HepG2 (cell line): Measurements from ENCODE around the gene SOX12. TPM values are rescaled to one million over a fixed set of nuclear protein-coding genes. Genes with fewer than 3 reads are reported as not detected.

Source experiments
- CCDC6 ChIP-seq: sonication (generic); formaldehyde crosslinking; IDR thresholded peaks from 2 replicates; pipeline ENCODE4 v1.8.1; 2022; ENCODE audit warnings: mild to moderate bottlenecking, missing genetic modification reagents, moderate library complexity
- FOXK1 ChIP-seq: sonication (generic); formaldehyde crosslinking; IDR thresholded peaks from 2 replicates; pipeline ENCODE4 v1.4.0; 2020; ENCODE audit warnings: low read depth, missing genetic modification reagents, borderline replicate concordance
- FOXK2 ChIP-seq: fragments of 450-650 bp; IDR thresholded peaks from 2 replicates; pipeline ENCODE4 v1.6.1; 2016
- HOXD1 ChIP-seq: sonication (generic); formaldehyde crosslinking; IDR thresholded peaks from 2 replicates; pipeline ENCODE4 v1.5.0; 2020; ENCODE audit warnings: missing genetic modification reagents
- KLF16 ChIP-seq, 2 experiments: sonication (generic) in 1 of 2; formaldehyde crosslinking in 1 of 2; IDR thresholded peaks; 2 replicates each; pipeline versions ENCODE4 v1.6.1 to v1.8.0; 2016 to 2023; ENCODE audit warnings: missing genetic modification reagents in 2 of 2, missing compliant biosample characterization in 1 of 2
- MLXIP ChIP-seq: sonication (generic); formaldehyde crosslinking; IDR thresholded peaks from 2 replicates; pipeline ENCODE4 v1.9.0; 2021; ENCODE audit warnings: missing genetic modification reagents, borderline replicate concordance
- NFE2L1 ChIP-seq: sonication (generic); formaldehyde crosslinking; IDR thresholded peaks from 2 replicates; pipeline ENCODE4 v1.4.0; 2020; ENCODE audit warnings: missing genetic modification reagents, mild to moderate bottlenecking, borderline replicate concordance
- PRPF4 ChIP-seq: fragments of 200-400 bp; formaldehyde crosslinking; IDR thresholded peaks from 2 replicates; pipeline ENCODE4 v1.6.1; 2016; ENCODE audit warnings: low read length, low read depth; ENCODE audit not compliant: poor library complexity, severe bottlenecking
- RNF2 ChIP-seq: fragments of 450-650 bp; conservative IDR thresholded peaks from 2 replicates; pipeline ENCODE4 v1.6.1; 2016; ENCODE audit warnings: low read depth
- SRF ChIP-seq: IDR thresholded peaks from 2 replicates; pipeline ENCODE4 v1.6.1; 2011; ENCODE audit warnings: mild to moderate bottlenecking, low read depth, low read length, moderate library complexity
- THAP11 ChIP-seq: IDR thresholded peaks from 2 replicates; pipeline ENCODE4 v1.6.1; 2016; ENCODE audit warnings: missing biosample characterization, missing genetic modification reagents
- THRA ChIP-seq: sonication (generic); formaldehyde crosslinking; IDR thresholded peaks from 2 replicates; pipeline ENCODE4 v1.4.0; 2020; ENCODE audit warnings: missing genetic modification reagents, borderline replicate concordance
- ZBTB34 ChIP-seq: sonication (generic); formaldehyde crosslinking; IDR thresholded peaks from 2 replicates; pipeline ENCODE4 v1.8.0; 2022; ENCODE audit warnings: mild to moderate bottlenecking, missing genetic modification reagents
- ZBTB7B ChIP-seq: sonication (generic); formaldehyde crosslinking; IDR thresholded peaks from 2 replicates; pipeline ENCODE4 v1.4.0; 2020; ENCODE audit warnings: missing genetic modification reagents
- ZFY ChIP-seq: sonication (generic); formaldehyde crosslinking; IDR thresholded peaks from 2 replicates; pipeline ENCODE4 v1.4.0; 2020; ENCODE audit warnings: missing genetic modification reagents
- ZFYVE20 ChIP-seq: sonication (generic); formaldehyde crosslinking; IDR thresholded peaks from 2 replicates; pipeline ENCODE4 v1.8.0; 2023; ENCODE audit warnings: low read depth, mild to moderate bottlenecking, moderate library complexity, missing genetic modification reagents, borderline replicate concordance
- ZNF296 ChIP-seq: sonication (generic); formaldehyde crosslinking; conservative IDR thresholded peaks from 2 replicates; pipeline ENCODE4 v1.5.0; 2020; ENCODE audit warnings: mild to moderate bottlenecking, missing genetic modification reagents
- ZNF670 ChIP-seq: sonication (generic); formaldehyde crosslinking; IDR thresholded peaks from 2 replicates; pipeline ENCODE4 v1.8.0; 2022; ENCODE audit warnings: mild to moderate bottlenecking, missing genetic modification reagents, borderline replicate concordance
- ZNF737 ChIP-seq: sonication (generic); formaldehyde crosslinking; IDR thresholded peaks from 2 replicates; pipeline ENCODE4 v1.5.0; 2020; ENCODE audit warnings: missing genetic modification reagents, mild to moderate bottlenecking, borderline replicate concordance
- ZSCAN30 ChIP-seq: sonication (generic); formaldehyde crosslinking; IDR thresholded peaks from 2 replicates; pipeline ENCODE4 v1.5.0; 2020; ENCODE audit warnings: mild to moderate bottlenecking, missing genetic modification reagents
- polyA plus RNA-seq, 8 experiments: library from polyadenylated mRNA; depleted of rRNA in 3 of 8; stranded (reverse) in 7 of 8; unstranded in 1 of 8; fragments of >200 nt; fragmentation: Illumina TruSeq in 4 of 8; extraction: Trizol in 4 of 8; gene quantifications; 2 replicates each; pipeline versions ENCODE4 v1.2.1 to v1.2.3, GENCODE V29; 2011 to 2016; ENCODE audit warnings: low read depth in 4 of 8, missing spikeins in 1 of 8, mixed read lengths in 1 of 8; ENCODE audit not compliant: insufficient read depth in 1 of 8
- total RNA-seq, 5 experiments: library from RNA; depleted of rRNA; stranded (reverse); fragments of >200 nt; fragmentation: Illumina TruSeq; extraction: Trizol; gene quantifications; 2 replicates each; pipeline ENCODE4 v1.2.3, GENCODE V29; 2016; ENCODE audit warnings: low read depth in 1 of 5
- TF ChIP-seq, protein P1 (sequence below): IDR thresholded peaks from 2 replicates; pipeline ENCODE4 v1.6.1; 2016; ENCODE audit warnings: low read depth, control low read depth

Gene SOX12
- total and polyA plus RNA-seq, 2 of the 13 experiments (the other 11 are each of a cell fraction or from before 2014, with no cell fraction given): 10.0 to 18.7 TPM

DNA sequence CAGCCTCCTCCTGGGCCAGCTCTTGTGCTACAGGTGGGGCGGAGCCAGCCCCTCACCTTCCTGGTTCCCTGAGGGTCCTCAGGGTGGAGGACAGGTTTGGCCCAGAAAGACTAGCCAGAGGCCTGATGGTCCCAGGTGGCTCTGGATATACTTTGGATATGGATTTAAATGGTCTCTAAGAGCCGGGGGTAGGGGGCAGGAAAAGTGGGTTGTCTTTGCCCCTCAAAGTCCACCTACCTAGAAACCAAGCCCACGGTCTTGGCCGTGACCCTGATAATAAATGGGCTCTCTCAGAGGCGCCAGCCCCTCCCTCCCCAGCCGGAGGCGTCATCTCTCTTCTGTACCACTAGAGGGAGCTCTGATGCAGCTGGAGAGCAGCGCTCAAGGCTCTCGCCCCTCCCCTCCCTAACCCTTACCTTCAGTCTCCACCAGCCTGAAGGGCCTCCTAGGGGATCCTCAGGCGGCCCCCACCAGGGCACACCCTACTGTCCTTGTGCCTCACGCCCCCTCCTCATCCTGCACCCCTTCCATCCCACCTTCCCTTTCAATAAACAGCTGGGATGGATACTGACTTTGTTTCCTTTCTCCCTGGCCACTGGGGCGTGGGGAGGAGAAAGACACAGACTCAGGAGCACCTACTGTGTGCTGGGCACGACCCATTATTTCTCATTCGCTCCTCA is 29.1 kb downstream of the SOX12 start (continued):
- TF ChIP-seq FOXK1: peak; percentile 56; the same call in 1 of the 2 replicates
- no peak for TF ChIP-seq SRF
- TF ChIP-seq ZFYVE20: no peak
- TF ChIP-seq ZNF296 (CRISPR knock-in tag): no peak; the same call in 1 of the 2 replicates
- no peak; the same call in 1 of the 2 replicates for TF ChIP-seq ZNF737 (CRISPR knock-in tag)
- peak; percentile 68 for TF ChIP-seq THAP11 (CRISPR knock-in tag)
- no peak for TF ChIP-seq ZSCAN30
- TF ChIP-seq MLXIP (CRISPR knock-in tag): no peak
- no peak for TF ChIP-seq PRPF4
- no peak for TF ChIP-seq ZBTB34 (CRISPR knock-in tag)
- no peak; the same call in 1 of the 2 replicates for TF ChIP-seq ZFY (CRISPR knock-in tag)
- no peak for TF ChIP-seq FOXK2
- no peak; the same call in 1 of the 2 replicates for TF ChIP-seq ZBTB7B
- TF ChIP-seq KLF16 (CRISPR knock-in tag; IDR thresholded peaks at IDR 0.05): peak in 1 of 2 experiments; percentile 97; a peak in 2 of 4 replicates
- peak; percentile 67 for TF ChIP-seq THRA
- no peak for TF ChIP-seq ZNF670 (CRISPR knock-in tag)
- no peak for TF ChIP-seq RNF2
- TF ChIP-seq NFE2L1 (CRISPR knock-in tag): no peak
- peak; percentile 63; the same call in 1 of the 2 replicates for TF ChIP-seq CCDC6
- TF ChIP-seq HOXD1: no peak
- TF ChIP-seq, protein P1, sequence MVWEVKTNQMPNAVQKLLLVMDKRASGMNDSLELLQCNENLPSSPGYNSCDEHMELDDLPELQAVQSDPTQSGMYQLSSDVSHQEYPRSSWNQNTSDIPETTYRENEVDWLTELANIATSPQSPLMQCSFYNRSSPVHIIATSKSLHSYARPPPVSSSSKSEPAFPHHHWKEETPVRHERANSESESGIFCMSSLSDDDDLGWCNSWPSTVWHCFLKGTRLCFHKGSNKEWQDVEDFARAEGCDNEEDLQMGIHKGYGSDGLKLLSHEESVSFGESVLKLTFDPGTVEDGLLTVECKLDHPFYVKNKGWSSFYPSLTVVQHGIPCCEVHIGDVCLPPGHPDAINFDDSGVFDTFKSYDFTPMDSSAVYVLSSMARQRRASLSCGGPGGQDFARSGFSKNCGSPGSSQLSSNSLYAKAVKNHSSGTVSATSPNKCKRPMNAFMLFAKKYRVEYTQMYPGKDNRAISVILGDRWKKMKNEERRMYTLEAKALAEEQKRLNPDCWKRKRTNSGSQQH: 0 out of 2 replicates have a peak, but pooled peaks have one; percentile 40
